Transverse colon (tissue), 3 donors: ENCODE results near the gene ZNF804B.

Source experiments
- CTCF ChIP-seq, 5 experiments: fragments of 200-600 bp in 3 of 5; fragments of 450-650 bp in 2 of 5; sonication (generic) in 3 of 5; IDR thresholded peaks; 1 replicate in 2 of 5; 2 replicates in 3 of 5; pipeline ENCODE4 v1.5.1; 2016 to 2017; ENCODE audit warnings: antibody characterized with exemption in 5 of 5, inconsistent platforms in 3 of 5, mild to moderate bottlenecking in 2 of 5, moderate library complexity in 1 of 5
- EP300 ChIP-seq: sonication (generic); formaldehyde crosslinking; IDR thresholded peaks from one replicate; pipeline ENCODE4 v1.6.1; 2017; ENCODE audit warnings: antibody characterized with exemption, low read depth

GRCh38 chr7:89200758-89201157, 441.3 kb downstream of the ZNF804B start:
- TF ChIP-seq CTCF (IDR thresholded peaks at IDR 0.05) (no peak), EP300 (no peak)
